ENCODE data around the gene ZNF512B.
A peak's percentile ranks its signal among the peaks of the same experiment; 100 is the strongest.

The ZNF512B gene

GRCh38 chr20:63955827-63956663 is 13.7 kb downstream of the ZNF512B start, which contains the start of gene UCKL1:
UCKL1 (minus strand) TSS chr20:63956416; CDS start chr20:63956372, 44 bp downstream.
- in situ Hi-C loops (cut with MboI; ENCODE audit: low pct_unique_long_range_greater_than_20kb, low sequenced_read_pairs): no loop called here
- DNase-seq: peak; percentile 86

- DNase-seq: peak; percentile 44
- in situ Hi-C loops (cut with MboI; ENCODE audit: low pct_unique_long_range_greater_than_20kb, low sequenced_read_pairs): no loop called here
Measured at GRCh38 chr20:63955281-63955826, 14.4 kb downstream of the ZNF512B start.

- in situ Hi-C loops (cut with MboI; ENCODE audit: low pct_unique_long_range_greater_than_20kb, low sequenced_read_pairs): no loop called here
- no peak for DNase-seq
Measured at GRCh38 chr20:63953764-63954429, 15.8 kb downstream of the ZNF512B start.

GRCh38 chr20:63952769-63953168 is 17.0 kb downstream of the ZNF512B start:
- in situ Hi-C loops (cut with MboI; ENCODE audit: low pct_unique_long_range_greater_than_20kb, low sequenced_read_pairs): no loop called here
- no peak for DNase-seq

GRCh38 chr20:63952210-63952535 is 17.6 kb downstream of the ZNF512B start:
- no peak for DNase-seq
- in situ Hi-C loops (cut with MboI; ENCODE audit: low pct_unique_long_range_greater_than_20kb, low sequenced_read_pairs): no loop called here

- no peak for DNase-seq
- in situ Hi-C loops (cut with MboI; ENCODE audit: low pct_unique_long_range_greater_than_20kb, low sequenced_read_pairs): no loop called here
Measured at GRCh38 chr20:63951398-63952209, 18.1 kb downstream of the ZNF512B start.

GRCh38 chr20:63950701-63951397 is 18.9 kb downstream of the ZNF512B start:
- no peak for DNase-seq
- in situ Hi-C loops (cut with MboI; ENCODE audit: low pct_unique_long_range_greater_than_20kb, low sequenced_read_pairs): no loop called here

GRCh38 chr20:63947638-63948456 is 21.9 kb downstream of the ZNF512B start:
- no peak for DNase-seq
- in situ Hi-C loops (cut with MboI; ENCODE audit: low pct_unique_long_range_greater_than_20kb, low sequenced_read_pairs): no loop called here

- in situ Hi-C loops (cut with MboI; ENCODE audit: low pct_unique_long_range_greater_than_20kb, low sequenced_read_pairs): no loop called here
- DNase-seq: no peak
Measured at GRCh38 chr20:63946986-63947637, 22.6 kb downstream of the ZNF512B start.

GRCh38 chr20:63945921-63946920 is 23.5 kb downstream of the ZNF512B start:
- in situ Hi-C loops (cut with MboI; ENCODE audit: low pct_unique_long_range_greater_than_20kb, low sequenced_read_pairs): no loop called here
- no peak for DNase-seq

GRCh38 chr20:63945031-63945658 is 24.6 kb downstream of the ZNF512B start:
- DNase-seq: no peak
- in situ Hi-C loops (cut with MboI; ENCODE audit: low pct_unique_long_range_greater_than_20kb, low sequenced_read_pairs): no loop called here

GRCh38 chr20:63944078-63944941 is 25.4 kb downstream of the ZNF512B start:
- in situ Hi-C loops (cut with MboI; ENCODE audit: low pct_unique_long_range_greater_than_20kb, low sequenced_read_pairs): no loop called here
- DNase-seq: no peak

GRCh38 chr20:63943808-63944077 is 26.0 kb downstream of the ZNF512B start:
- DNase-seq: no peak
- in situ Hi-C loops (cut with MboI; ENCODE audit: low pct_unique_long_range_greater_than_20kb, low sequenced_read_pairs): no loop called here

- in situ Hi-C loops (cut with MboI; ENCODE audit: low pct_unique_long_range_greater_than_20kb, low sequenced_read_pairs): no loop called here
Measured at GRCh38 chr20:63942969-63943807, 26.5 kb downstream of the ZNF512B start.

More at GRCh38 chr20:63942969-63943807, 26.5 kb downstream of the ZNF512B start:
- DNase-seq: no peak

All from KBM-7 (cell line).